Panc1 (cell line): ENCODE results near the gene KCNMA1. TPM values are rescaled to one million over a fixed set of nuclear protein-coding genes. Genes with fewer than 3 reads are reported as not detected.

Experiments used
- ATAC-seq: fragments of 200-7000 bp; cut with Tn5 transposase; 2 replicates; pipeline ENCODE4 v1.9.1; 2020; ENCODE audit warnings: mild to moderate bottlenecking, moderate library complexity
- BruUV-seq: library from RNA; stranded (reverse); fragments of 400-500 nt; replicated peaks from 2 replicates; lab custom pipeline; 2021; lab: Mats Ljungman, UMichigan
- CTCF ChIA-PET: fragments of 300-600 bp; sonication (Branson Sonifier 250); formaldehyde crosslinking; loops from one replicate; lab custom pipeline; 2022; ENCODE audit warnings: antibody characterized with exemption; lab: Charles Lee
- POLR2A ChIA-PET: fragments of 300-600 bp; sonication (Branson Sonifier 250); formaldehyde crosslinking; loops from one replicate; lab custom pipeline; 2022; ENCODE audit warnings: antibody characterized with exemption; lab: Charles Lee
- DNase-seq: peaks from one replicate; pipeline ENCODE4 v3.0.0-alpha.2; 2010; ENCODE audit warnings: low read depth, low spot score
- H3K27ac ChIP-seq: 2 replicates; pipeline ENCODE4 v1.5.1; 2011; ENCODE audit warnings: mild to moderate bottlenecking, low read length, inconsistent platforms
- H3K27me3 ChIP-seq: fragments of 200-500 bp; sonication (Bioruptor generic); 2 replicates; pipeline ENCODE4 v1.6.0; 2014; ENCODE audit warnings: low read length, inconsistent platforms; ENCODE audit not compliant: control insufficient read depth, insufficient read depth
- H3K36me3 ChIP-seq: fragments of 200-500 bp; sonication (Bioruptor generic); 2 replicates; pipeline ENCODE4 v1.5.1; 2014; ENCODE audit warnings: inconsistent platforms, mild to moderate bottlenecking, low read length, moderate library complexity; ENCODE audit not compliant: control insufficient read depth, insufficient read depth
- H3K4me1 ChIP-seq: 2 replicates; pipeline ENCODE4 v1.5.1; 2011; ENCODE audit warnings: inconsistent platforms, mild to moderate bottlenecking, low read length, moderate library complexity; ENCODE audit not compliant: control insufficient read depth, insufficient read depth
- H3K4me3 ChIP-seq, 2 experiments: 2 replicates each; pipeline ENCODE4 v1.5.1; 2011 to 2012; ENCODE audit warnings: low read depth in 2 of 2, low read length in 2 of 2, mild to moderate bottlenecking in 2 of 2, inconsistent platforms in 1 of 2, moderate library complexity in 1 of 2
- H3K9me3 ChIP-seq: fragments of 200-500 bp; sonication (Bioruptor generic); 2 replicates; pipeline ENCODE4 v1.5.1; 2014; ENCODE audit warnings: low read depth, mild to moderate bottlenecking, inconsistent platforms, low read length, moderate library complexity; ENCODE audit not compliant: control insufficient read depth, insufficient read depth
- CTCF ChIP-seq: fragments of 450-650 bp; IDR thresholded peaks from 2 replicates; pipeline ENCODE4 v1.5.1; 2017; ENCODE audit warnings: mild to moderate bottlenecking
- POLR2AphosphoS5 ChIP-seq: IDR thresholded peaks from 2 replicates; pipeline ENCODE4 v1.6.1; 2012; ENCODE audit warnings: mild to moderate bottlenecking, low read depth, low read length, moderate library complexity
- REST ChIP-seq, 2 experiments: IDR thresholded peaks; 2 replicates each; pipeline ENCODE4 v1.6.1; 2011 to 2012; ENCODE audit warnings: low read depth in 2 of 2, control low read depth in 1 of 2, low read length in 1 of 2, mild to moderate bottlenecking in 1 of 2, moderate library complexity in 1 of 2; ENCODE audit not compliant: insufficient read depth in 1 of 2
- SIN3A ChIP-seq: IDR thresholded peaks from 2 replicates; pipeline ENCODE4 v1.6.1; 2012; ENCODE audit warnings: low read depth, mild to moderate bottlenecking, low read length, moderate library complexity, borderline replicate concordance; ENCODE audit not compliant: insufficient read depth
- TCF7L2 ChIP-seq: IDR thresholded peaks from 2 replicates; pipeline ENCODE4 v1.6.1; 2011; ENCODE audit warnings: mild to moderate bottlenecking, low read depth, low read length, inconsistent platforms
- in situ Hi-C: cut with HindIII; loops from 2 replicates; pipeline ENCODE4 v1.10.0; 2016; ENCODE audit warnings: low sequenced_read_pairs, low pct_unique_long_range_greater_than_20kb
- intact Hi-C: fragments of 100-400 bp; cut with micrococcal nuclease; formaldehyde crosslinking; loops from one replicate; pipeline ENCODE4 v1.10.0; 2022; ENCODE audit not compliant: unreplicated experiment
- total RNA-seq: library from RNA; stranded (reverse); gene quantifications from one replicate; pipeline ENCODE4 v1.2.1, GENCODE V29; 2021; ENCODE audit not compliant: unreplicated experiment

The KCNMA1 gene
- total RNA-seq, 1 experiment from 2014 or later = 91.9 TPM

GRCh38 chr10:77431980-77432797, 205.4 kb downstream of the KCNMA1 start:
- ChIA-PET CTCF (interaction anchor here (0.7 kb wide), 1 partner anchor 210 kb away, joined by 6 read pairs; no protein-coding TSS in a partner anchor), POLR2A (interaction anchor here (0.7 kb wide), 1 partner anchor 85 kb away, joined by 15 read pairs; no protein-coding TSS in a partner anchor)
- TF ChIP-seq POLR2AphosphoS5 (no peak), REST (IDR thresholded peaks at IDR 0.05; ENCODE audit: insufficient read depth in 1 of 2, low read depth in 2 of 2, low read length in 1 of 2) (no peak), SIN3A (no peak), TCF7L2 (no peak), CTCF (no peak; the same call in 1 of the 2 replicates)
- no peak for ATAC-seq
- Histone ChIP-seq H3K36me3 (no peaks in the 10 kb centered on the region), H3K4me3 (no peak overlapping the region), H3K27me3 (no peaks in the 10 kb centered on the region), H3K4me1 (peaks cover 8% of the 10 kb centered on the region), H3K27ac (no peak overlapping the region), H3K9me3 (no peaks in the 10 kb centered on the region)
- in situ Hi-C loops = no loop called here
- no TSS peak for BruUV-seq
- intact Hi-C loops = no loop called here
- DNase-seq = no peak

GRCh38 chr10:77431209-77431611, 206.4 kb downstream of the KCNMA1 start:
- ChIA-PET CTCF (interaction anchor here (0.6 kb wide), 1 partner anchor 259 kb away, joined by 7 read pairs; no protein-coding TSS in a partner anchor), POLR2A (no interaction called here)
- Histone ChIP-seq H3K4me1 (peaks cover 8% of the 10 kb centered on the region), H3K4me3 (no peak overlapping the region), H3K27ac (no peak overlapping the region), H3K27me3 (no peaks in the 10 kb centered on the region), H3K36me3 (no peaks in the 10 kb centered on the region), H3K9me3 (no peaks in the 10 kb centered on the region)
- in situ Hi-C loops = no loop called here
- intact Hi-C loops = no loop called here
- ATAC-seq (peak; percentile 39), DNase-seq (no peak)
- no peak for TF ChIP-seq REST (IDR thresholded peaks at IDR 0.05; ENCODE audit: insufficient read depth in 1 of 2, low read depth in 2 of 2, low read length in 1 of 2)
- TF ChIP-seq TCF7L2 = no peak
- TF ChIP-seq CTCF = no peak
- no peak for TF ChIP-seq SIN3A
- no peak for TF ChIP-seq POLR2AphosphoS5
- BruUV-seq = no TSS peak
